Activated CD4-positive, alpha-beta T cell treated with anti-CD3 and anti-CD28 coated beads, Interleukin-2, amount 50 U/mL, for 1 hour (primary cell): ENCODE results near the gene UBE2R2.
"Not testable (repeated sequence)": the region's sequence is repeated elsewhere in the genome, so short reads cannot be mapped to it uniquely, and the experiment has no call there.

Source experiments
- DNase-seq: peaks from one replicate; pipeline ENCODE4 v3.0.0-alpha.2; 2020

UBE2R2 gene

DNA sequence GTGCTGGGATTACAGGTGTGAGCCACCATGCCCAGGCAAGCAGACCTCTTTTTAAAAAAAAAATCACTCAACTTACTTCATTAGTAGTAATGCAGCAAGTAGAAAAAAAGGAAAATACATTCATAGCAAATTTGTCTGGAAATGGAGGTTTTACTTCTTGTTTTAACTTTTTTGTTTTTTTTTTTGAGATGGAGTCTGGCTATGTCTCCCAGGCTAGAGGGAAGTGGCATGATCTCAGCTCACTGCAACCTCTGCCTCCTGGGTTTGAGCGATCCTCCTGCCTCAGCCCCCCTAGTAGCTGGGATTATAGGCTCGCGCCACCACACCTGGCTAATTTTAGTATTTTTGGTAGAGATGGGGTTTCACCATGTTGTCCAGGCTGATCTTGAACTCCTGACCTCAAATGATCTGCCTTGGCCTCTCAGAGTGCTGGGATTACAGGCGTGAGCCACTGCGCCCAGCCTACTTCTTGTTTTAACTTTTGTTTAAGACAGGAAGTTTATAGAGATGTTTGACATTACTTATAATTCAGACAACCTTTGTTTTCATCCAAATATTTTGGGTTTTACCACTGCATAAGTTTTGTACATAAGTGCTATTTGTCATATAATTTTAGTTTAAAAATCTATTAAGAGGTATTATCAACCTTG is 26.5 kb downstream of the UBE2R2 start:
- no peak for DNase-seq

DNA sequence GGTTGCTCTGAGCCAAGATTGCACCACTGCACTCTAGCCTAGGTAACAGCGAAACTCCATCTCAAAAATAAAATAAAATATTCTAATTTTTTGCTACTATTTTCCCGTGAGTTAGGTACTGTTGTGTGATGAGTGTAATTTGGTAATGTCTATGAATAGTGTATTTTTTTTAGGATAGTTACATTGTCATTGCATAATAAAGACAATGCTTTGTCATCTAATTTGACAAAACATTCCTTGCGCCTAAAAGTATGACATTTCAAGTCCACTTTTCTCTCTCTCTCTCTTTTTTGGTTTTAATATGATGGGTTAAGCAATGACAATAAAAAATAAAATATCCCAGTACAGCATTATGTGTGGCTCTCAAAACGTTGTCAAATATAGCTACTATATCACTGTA is 29.3 kb downstream of the UBE2R2 start:
- no peak for DNase-seq

DNA sequence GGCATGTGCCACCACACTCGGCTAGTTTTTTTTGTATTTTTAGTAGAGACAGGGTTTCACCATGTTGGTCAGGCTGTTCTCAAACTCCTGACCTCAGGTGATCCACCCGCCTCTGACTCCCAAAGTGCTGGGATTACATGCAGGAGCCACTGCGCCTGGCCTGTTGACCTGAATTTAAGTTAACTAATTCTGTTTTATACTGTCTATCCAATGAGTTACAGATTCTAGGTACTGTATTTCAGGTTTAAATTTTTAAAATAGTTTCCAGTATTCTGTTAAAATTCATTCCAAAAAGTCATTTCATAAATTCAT is 30.9 kb downstream of the UBE2R2 start:
- DNase-seq = not testable (repeated sequence)

DNA sequence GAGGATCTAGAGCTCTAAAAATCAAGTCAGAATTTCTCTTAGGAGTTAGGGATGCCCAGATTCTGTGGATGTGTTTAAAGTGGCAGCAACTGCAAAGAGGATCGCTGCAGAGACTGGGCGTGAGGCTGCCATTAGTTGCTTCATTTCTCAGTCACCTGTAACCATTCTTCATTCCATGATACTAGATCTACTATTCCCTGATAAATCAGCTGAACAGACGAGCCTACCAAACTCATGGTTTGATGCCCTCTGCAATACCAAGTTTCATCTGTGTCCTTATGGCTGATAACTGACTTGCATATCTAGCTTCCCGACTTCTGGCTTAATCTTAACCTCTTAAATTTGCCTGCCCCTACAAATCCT is 33.3 kb downstream of the UBE2R2 start:
- DNase-seq = no peak

DNA sequence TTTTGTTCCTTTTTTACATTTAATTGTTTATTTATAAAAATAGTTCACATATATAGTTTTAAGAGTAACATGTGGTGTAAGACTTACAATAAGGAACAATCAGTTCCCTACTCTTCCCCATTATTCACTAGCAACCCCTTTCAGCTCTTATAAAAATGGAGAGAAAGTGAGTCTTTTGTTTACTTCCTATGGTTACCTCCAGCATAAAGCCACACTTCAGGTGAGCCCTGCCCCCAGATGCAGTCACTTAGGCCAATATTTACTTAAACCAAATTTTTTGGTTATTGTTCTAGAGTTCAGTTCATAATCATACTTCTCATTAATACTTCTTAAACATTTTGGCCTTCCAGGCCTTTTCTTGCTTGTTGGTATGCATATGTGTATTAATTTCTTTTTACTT is 33.7 kb downstream of the UBE2R2 start:
- DNase-seq = no peak

DNA sequence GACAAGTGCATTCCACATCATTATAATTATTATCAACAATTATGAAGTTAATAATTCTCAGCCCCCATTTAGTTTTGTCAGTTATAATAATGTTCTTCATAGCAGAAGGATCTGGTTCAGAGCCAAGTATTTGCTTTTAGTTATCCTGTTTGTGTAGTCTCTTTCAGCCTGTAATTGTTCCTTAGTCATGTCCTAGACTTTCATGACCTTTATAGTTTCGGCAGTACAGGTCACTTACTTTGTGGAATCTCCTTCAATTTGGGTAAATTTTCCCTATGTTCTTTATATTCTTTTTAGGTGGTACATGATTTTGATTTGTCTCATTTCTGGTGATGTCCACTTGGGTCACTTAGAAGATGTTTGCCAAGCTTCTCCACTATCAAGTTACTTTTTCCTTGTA is 34.3 kb downstream of the UBE2R2 start:
- DNase-seq = no peak

DNA sequence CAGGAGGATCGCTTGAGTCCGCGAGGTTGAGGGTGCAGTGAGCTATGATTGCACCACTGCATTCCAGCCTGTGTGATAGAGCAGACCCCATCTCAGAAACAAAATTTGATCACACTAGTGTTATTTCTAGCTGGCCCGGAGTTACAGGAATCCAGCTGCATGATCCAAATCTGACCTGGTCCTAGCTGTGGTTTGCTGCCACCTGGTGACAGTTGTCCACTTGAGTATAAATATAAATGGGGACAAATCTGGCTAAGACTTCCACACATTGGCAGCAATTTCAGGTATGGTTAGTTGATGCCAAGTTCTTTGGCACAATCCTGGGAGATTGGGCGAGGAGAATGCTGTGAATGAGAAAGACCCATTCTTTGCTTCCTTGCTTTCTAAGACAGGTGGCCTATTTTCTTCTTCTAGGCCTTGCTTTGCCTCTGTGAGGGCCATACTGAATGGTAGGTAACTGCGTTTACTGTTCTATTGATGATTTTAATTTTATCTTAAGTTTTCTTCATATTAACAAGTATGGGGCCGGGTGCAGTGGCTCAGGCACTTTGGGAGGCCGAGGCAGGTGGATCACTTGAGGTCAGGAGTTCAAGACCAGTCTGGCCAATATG is 35.4 kb downstream of the UBE2R2 start:
- DNase-seq = peak; percentile 58

DNA sequence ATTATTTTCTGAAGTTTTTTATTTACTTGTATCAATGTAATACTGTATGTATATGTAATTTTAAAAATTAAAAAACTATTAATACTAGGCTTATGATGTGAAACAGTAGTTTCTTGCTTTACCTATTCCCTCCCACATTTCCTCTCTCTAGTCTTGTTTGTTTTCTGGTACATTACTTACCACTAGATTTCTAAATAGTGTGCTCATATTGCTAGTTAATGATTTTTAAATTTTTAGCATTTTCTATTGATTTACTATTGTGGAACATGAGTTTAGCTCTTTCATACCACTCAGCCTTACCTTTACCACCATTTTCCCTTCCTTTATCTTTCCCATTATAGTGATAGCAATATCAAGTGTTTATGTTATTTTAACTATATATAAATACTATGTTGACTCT is 39.3 kb downstream of the UBE2R2 start:
- no peak for DNase-seq

DNA sequence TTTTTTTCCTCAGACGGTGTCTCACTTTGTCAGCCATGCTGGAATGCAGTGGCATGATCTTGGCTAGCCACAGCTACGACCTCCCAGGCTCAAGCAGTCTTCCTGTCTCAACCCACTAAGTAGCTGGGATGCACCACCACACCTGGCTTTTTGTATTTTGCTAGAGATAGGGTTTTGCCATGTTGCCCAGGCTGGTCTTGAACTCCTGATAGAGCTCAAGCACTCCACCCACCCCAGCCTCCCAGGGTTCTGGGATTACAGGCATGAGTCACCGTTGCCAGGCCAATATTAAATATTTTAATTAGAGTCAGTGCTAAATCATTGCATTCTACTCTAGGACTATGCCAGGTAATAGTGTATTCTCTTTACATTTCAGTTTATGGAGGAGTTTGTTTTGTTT is 41.5 kb downstream of the UBE2R2 start:
- no peak for DNase-seq

DNA sequence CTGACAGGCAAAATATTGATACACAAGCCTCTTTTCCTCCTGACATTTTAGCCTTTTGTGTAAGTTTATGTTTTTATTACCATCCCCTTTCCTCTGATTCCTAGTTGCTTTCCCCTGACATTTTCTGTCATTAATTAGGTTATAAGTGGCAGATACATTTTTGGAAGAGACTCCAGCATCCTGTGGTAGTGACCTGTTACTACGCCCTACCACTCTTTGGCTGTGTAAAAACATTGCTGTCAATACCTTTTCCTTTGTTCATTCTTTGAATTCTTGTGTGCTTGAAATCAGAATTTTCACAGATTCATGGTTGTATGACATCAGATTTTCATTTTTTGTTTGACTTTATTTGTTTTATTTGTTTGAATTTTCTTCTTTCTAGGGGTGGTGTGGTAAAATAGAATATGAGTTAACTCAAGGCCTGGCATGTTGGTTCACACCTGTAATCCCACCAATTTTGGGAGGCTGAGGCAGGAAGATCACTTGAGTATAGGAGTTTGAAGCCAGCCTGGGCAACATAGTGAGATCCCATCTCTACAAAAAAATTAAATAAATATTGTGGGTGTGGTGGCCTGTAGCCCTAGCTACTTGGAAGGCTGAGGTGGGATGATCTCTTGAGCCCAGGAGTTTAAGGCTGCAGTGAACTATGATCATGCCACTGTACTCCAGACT is 43.4 kb downstream of the UBE2R2 start:
- DNase-seq = no peak

DNA sequence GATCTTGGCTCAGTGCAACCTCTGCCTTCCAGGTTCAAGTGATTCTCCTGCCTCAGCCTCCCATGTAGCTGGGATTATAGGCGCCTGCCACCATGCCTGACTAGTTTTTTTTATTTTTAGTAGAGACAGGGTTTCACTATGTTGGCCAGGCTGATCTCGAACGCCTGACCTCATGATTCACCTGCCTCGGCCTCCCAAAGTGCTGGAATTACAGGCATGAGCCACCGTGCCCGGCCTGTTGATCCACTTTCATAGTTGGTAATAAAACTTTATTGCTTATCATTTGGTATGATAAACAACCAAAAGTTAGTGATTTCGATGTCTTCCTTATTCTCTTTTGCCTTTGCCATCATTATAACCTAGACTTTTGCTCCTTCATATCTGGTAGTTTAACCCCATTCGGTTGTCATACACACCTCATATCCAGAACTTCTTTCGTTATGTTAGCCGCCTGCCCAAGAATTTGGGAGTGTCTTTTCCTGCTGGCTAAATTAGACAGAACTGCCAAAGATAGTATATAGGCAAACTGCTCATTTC is 45.0 kb downstream of the UBE2R2 start:
- DNase-seq = no peak

DNA sequence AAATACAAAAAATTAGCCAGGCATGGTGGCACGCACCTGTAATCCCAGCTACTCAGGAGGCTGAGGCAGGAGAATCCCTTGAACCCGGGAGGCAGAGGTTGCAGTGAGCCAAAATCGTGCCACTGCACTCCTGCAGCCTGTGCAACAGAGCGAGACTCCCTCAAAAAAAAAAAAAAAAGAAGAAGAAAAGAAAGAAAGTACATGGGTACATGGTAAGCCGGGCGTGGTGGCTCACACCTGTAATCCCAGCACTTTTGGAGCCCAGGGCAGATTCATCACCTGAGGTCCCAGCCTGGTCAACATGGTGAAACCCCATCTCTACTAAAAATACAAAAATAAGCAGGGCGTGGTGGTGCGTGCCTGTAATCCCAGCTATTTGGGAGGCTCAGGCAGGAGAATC is 46.1 kb downstream of the UBE2R2 start:
- not testable (repeated sequence) for DNase-seq

DNA sequence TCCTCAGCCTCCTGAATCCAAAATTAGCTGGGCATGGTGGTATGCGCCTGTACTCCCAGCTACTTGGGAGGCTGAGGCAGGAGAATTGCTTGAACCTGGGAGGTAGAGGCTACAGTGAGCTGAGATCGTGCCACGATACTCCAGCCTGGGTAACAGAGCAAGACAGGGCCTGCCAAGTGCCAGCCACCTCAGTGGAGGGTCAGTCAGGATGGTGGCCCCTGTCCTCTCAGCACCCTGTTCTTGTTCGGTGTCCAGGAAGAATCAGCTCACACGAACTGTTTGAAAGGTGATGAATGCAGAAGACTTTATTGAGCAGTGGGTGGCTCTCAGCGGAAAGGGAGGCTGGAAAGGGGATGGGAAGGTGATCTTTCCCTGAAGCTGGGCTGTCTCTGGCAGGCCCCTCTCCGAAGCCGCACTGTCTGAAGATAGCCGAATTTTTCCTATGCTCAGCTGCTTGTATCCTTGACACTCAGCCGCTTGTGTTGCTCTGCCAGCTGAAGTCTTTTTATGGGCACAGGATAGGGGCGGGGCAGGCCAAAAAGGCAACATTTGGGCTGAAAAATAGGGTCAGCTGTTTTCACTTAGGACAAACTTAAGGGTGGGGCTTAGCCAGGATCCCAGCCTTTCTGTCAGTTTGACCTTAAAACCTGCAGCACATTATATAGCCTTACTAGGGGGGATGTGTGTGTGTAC is 50.9 kb downstream of the UBE2R2 start:
- no peak for DNase-seq

DNA sequence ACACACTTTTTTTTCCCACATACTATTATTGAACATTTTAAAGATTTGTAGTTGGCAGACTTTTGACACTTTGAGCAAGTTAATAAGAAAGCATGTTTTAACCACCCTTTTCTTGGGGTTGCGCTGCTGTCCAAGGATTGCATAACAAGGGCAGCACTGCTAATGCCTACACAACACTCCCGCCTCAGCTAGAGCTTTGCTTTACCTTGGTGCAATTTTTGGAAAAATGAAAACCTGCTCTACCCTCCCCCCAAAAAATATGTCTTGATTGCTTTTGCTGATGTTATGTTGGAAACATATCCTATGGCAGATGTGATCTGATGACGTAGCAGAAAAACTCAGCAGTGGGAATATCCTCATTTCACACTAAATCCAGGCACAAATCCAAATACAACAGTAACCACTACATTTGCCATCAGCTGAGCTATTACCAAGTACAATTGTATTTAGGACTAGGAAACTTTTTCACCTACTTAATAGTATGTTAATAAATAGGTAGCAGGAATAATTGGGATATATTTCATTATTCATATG is 51.5 kb downstream of the UBE2R2 start:
- DNase-seq = no peak

DNA sequence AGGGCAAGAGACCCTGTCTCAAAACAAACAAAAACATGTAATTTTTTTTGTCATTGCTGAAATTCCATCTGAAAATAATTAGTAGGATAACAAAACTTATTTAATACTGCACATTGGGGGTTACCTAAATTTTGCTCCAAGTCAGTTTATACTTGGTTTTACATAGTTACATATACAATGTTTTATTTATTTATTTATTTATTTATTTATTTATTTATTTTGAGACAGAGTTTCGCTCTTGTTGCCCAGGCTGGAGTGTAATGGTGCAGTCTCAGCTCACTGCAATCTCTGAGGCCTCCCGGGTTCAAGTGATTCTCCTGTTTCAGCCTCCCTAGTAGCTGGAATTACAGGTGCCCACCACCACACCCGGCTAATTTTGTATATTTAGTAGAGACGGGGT is 52.3 kb downstream of the UBE2R2 start:
- not testable (repeated sequence) for DNase-seq

DNA sequence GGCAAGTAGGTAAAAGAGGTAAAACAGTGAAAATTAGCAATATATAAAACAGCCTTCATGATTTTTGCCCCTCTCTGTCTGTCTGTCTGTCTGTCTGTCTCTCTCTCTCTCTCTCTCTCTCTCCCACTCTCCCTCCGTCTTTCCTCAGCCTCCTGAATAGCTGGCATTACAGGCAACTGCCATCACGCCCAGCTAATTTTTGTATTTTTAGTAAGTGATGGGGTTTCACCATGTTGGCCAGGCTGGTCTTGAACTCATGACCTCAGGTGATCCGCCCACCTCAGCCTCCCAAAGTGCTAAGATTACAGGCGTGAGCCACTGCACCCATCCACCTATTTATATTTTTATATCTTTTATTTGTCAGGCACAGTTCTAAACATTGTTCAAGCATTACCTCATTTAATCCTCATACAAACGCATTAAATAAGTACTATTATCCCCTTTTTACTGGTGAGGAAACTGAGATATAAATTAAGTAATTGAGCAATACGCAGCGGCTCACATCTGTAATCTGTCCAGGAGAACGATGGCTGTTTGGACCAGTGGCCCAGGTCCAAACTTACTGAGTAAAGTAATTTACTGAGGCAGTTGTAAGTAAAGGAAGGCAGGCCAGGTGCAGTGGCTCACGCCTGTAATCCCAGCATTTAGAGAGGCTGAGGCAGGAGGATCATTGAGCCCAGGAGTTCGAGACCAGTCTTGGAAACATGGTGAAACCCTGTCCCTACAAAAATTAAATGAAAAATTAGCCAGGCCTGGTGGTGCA is 60.9 kb downstream of the UBE2R2 start:
- no peak for DNase-seq

DNA sequence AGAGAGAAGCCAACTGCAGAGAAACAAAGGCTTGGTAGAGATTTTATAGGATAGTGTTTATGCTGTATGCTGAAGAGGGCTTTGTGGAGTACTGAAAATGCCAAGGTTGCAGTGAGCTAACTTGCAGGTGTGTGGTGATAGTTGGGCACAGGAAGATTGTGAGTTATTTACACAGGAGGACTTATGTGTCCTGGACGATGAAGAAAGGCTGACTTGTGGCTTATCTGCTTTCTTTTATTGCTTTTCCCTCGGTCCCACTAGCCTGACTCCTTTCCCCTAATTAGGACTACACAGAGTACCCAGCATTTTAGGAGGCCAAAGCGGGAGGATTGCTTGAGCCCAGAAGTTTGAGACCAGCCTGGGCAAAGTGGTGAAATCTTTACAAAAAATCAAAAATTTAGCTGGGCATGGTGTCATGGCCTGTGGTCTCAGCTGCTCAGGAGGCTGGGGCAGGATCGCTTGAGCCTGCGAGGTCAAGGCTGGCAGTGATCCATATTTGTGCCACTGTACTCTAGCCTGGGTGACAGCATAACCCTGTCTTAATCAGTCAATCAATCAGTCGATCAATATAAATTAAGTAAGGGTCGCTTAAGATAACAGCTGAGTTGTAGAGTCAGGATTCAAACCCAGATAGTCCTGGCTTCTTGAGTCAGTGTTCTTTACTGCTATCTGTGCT is 61.9 kb downstream of the UBE2R2 start:
- DNase-seq = no peak

DNA sequence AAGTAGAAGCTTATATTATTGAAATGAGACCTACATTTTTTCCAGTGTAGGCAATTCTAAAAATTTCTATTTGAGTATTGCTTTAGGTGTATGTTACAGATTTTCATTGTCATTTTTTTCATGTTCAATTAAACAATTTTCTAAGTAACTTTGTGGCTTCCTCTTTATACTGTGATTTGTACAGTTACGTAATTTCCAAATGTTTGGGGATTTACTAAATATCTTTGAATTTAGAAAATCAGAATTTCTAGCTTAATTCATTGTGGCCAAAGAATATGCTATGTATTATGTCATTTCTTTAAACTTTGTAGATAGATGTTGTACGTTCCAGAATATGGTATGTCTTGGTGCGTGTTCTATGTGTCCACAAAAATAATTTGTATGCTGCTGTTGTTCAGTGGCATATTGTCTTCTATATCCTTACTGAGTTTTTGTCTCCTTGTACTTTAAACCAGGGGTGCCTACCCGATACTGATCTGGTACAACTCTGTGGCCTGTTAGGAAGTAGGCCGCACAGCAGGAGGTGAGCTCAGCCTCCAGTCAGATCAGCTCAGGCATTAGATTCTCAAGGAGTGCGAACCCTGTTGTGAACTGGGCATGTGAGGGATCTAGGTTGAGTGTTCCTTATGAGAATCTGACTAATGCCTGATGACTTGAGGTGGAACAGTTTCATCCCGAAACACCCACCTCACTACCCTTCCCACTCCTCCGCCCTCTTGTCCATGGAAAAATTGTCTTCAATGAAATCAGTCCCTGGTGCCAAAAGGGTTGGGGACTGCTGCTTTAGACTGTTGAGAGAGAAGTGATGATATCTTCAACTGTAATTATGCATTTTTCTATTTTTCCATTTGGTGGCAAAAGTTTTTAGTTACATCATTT is 63.5 kb downstream of the UBE2R2 start:
- no peak for DNase-seq

DNA sequence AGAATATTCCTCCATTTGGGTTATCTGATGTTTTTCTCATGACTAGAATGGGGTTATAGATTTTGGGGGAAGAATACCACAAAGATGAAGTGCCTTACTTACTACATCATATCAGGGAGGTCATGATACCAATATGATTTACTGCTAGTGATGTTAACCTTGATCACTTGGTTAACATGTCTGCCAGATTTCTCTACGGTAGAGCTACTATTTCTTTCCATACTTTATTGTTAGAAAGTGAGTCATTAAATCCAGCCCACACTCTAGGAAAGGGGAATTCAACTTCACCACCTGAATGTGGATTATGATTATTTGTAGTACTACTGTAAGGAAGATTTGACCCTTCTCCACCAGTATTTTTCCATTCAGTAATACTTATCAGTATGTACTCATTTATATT is 64.7 kb downstream of the UBE2R2 start:
- no peak for DNase-seq

DNA sequence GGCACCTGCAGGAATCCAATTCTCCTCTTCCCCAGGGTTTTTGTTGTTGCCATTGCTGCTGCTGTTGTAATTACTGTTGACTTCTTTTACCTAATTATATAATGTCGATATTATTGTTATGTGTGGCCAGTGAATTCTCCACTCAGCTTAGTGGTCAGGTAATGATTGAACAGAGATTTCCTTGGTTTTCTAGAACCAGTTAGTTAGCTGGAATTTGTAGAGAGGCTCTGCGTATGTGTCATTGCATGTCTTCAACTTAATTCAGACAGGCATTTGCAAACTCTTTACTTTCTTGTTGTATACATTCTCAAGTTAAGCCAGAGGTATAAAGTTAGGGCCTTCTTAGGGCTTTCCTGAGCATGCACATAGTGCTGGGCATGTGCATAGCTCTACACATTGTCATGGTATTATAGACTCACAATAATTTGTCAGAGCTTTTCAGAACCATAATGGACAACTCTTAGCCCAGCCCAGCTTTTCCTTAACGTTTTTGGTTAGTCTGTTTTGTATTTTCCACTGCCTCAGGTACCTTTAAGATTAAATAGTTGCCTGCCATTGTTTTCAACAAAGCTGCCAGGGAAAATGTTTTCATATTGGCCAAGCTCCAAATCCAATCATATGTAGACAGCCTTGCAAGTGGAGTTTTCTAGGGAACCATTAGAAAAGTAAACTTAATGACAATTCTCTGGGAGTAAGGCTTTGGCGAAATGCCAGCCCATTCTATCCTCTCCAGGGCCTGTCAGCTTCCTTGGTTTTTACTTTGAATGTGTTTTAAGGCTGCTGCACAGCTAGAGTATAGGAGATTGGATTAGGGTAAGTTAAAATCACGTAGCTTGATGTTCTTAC is 68.1 kb downstream of the UBE2R2 start:
- no peak for DNase-seq
